GM18858 (cell line): ENCODE results near the gene PARD3.
"Not testable (repeated sequence)": the region's sequence is repeated elsewhere in the genome, so short reads cannot be mapped to it uniquely, and the experiment has no call there.

ENCODE experiments used
- ATAC-seq: cut with Tn5 transposase; IDR thresholded peaks from one replicate; pipeline ENCODE4 v1.9.1; 2021; ENCODE audit not compliant: unreplicated experiment

PARD3 gene

DNA sequence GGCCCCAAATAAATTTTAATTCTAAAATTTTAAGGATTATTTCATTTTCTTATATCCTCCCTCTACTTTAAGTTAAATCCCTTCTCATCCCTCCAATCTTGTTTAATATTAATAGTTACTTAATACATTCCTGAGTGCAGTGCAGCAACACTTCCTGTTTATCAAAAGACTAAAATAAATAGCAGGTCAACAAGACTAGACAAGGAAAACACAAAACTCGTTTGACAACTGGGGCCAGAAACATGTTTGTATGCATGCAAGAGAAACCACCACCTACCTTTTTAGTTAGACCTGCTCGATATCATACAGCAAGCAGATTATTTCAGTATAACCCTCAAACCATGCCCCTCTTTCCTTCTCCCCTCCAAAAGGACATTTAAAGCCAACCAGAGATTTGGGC lies 95.8 kb downstream of the PARD3 start:
- ATAC-seq: no peak

DNA sequence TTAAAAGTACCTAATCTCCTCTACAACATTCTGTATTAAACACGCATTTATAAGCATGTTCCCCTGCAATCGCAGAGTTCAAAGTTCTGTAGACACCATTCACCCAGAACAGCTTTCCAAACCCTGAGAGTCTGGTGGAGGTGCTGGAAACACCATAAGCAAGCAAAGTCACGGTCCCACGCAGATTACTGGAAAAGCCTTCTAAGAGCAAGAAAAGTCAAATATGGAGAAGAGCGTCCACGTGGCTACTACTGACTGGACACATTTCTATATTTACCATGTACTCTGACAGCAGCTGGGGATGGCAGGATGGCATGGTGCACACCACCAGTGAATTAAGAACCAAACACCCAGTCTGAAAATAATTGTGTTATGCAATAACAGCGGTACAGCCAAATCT lies 97.7 kb downstream of the PARD3 start:
- no peak for ATAC-seq

DNA sequence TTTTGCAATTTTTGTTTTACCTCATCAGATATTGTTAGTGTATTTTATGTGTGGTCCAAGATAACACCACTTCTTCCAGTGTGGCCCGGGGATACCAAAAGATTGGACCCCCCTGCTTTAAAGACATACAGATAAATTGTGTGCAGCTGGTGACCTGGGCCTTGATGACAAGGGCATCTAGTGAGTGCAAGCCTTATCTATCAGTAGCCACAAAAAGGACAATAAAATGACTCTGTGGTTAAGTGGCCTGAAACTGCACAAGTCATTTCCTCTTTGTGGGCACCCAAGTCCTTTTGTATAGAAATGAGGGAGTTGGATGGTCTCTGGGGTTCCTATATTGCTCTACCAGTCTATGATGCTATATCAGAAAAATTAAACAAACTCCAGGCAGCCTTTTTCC lies 98.1 kb downstream of the PARD3 start:
- no peak for ATAC-seq

DNA sequence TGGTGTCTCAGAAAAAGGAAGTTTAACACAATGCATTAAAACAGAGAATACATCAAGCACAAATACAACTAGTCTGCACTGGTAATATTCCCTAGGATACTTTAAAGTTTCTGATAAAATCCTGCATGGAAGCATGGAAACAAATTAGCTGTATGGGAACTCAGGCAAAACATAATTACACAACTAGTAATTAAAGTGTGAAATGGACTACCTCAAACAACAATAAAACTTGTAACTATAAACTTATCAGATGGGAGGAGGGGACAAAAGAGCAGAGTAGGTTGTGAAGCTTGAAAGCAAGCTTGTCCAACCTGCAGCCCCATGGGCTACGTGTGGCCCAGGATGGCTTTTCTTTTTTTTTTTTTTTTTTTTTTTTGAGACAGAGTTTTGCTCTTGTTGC lies 98.9 kb downstream of the PARD3 start:
- ATAC-seq: no peak

DNA sequence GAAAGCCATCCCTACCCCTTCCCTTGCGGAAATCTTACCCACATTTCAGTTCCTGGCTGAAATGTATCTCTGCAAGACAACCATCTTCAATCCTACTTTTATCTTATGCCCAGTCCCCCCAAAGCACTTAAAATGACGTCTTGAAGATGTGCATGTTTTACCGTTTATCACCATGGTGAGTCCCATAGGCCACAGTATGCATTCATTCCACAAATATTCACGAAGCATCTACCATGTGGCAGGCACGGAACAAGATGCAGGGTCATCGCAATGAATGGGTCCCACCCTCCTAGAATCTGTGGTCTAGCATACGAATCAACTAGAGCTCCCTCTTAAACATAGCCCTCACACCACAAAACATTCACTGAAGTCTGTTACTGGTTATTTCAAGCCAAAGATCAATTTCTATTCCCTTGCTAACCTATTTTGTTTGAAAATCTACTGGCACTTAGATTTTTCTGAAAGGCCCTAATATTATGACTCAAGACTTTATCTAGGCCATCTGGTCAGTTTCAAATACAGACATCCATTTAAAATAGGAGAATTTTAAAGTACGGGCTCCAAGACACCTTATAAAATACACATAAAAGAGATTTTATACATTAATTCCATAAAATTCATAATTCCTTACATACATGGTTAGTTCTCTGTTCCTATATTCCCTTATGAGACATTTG lies 99.4 kb downstream of the PARD3 start:
- ATAC-seq: no peak

DNA sequence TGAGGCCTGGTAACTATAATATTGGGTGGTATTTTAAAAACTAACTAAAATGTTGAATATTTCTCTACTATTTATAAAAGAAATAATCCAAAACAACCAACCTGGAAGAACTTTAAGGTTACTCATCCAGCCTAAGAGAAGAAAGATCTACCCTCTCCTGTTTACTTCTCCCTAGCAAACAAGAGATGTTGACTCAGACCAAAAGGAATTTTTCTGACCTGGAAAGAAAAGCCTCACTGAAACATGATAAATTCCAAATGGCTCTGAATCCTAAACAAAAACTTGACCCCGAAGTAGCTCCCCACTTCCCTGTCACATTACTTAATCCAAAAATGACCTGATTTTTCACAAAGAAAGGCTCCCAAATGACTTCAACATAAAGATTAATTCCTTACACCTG lies 101.2 kb downstream of the PARD3 start:
- ATAC-seq: no peak

DNA sequence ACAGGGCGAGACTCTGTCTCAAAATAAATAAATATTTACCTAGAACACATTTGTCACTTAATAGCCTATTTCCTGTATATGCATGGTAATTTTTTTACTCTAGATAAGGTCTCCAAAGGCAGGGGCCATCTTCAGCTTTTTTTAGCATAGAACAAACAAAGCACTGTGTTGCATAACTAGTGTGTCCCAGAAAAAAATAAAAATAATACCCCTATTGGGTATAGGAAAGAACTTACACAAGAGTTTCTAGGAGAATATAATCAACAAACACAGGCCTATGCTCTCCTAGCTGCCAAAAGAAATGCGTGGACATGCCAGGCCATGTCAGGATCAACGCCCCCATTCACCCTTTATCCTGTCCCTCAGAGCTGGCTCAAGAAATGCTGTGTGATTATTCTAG lies 103.6 kb downstream of the PARD3 start:
- ATAC-seq: no peak

DNA sequence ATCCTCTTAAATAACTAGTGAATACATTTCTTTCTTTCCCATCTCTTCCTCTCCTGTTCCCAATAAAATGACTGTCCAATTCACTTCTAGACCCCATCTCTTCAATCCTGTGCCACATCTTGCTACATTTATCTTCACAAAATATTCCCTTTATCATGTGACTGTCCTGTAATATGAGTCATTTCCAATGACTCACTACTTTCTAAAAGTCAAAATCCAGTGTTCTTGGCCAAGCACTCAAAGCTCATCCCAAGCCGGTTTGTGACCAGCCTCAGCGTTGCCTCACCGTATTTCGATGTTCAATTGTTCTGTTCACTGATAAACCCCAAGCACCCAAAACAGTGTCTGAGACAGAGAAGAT lies 104.7 kb downstream of the PARD3 start:
- no peak for ATAC-seq

DNA sequence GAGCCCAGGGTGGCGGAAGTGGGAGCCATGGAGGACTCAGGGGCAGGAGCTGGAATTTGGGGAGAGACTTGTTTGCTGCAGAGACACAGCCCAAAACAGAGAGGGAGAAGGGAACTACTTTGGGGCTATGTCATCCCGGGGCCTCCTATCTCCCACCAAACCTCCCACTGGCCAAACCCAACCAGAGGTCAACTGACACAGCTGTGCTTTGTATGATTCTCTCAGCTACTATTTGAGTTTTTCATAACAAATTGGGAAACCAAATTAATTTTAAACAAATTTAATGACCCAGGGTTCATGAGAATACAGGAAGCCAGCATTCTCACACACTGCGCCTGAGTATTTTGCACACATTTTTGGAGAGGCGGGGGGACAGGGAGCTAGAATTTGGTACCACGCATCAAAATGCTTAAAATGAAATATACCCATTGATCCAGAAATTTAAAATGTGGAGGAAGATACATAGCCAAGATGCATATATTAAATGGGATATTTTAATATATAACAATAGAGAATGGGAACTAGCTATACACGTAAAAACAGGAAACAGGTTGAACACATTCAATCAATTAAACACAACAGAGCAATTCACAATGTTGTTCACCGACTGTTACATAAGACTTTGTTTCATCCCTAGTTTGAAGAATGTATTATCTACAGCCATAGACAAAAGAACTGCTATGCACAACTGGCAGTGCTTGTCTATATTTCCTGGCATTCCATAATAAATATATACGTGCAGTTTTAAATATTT lies 105.3 kb downstream of the PARD3 start:
- no peak for ATAC-seq

DNA sequence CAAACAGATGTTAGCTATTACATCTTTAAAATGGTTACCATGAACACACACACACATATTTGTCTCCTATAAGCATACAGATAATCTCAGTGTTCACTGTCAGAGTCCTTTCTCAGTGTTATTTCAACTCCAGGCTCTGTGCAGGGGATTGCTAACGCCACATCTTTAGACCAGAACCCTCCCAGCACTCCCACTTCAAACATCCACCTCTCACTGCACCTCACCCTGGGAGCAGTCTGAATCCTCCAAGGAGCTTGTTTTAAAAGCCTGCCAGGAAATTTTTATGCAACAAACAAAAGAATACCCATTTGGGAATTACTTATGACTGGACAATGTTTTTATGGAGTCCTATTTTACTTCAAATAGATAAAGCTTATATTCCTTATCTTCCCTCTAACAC lies 107.4 kb downstream of the PARD3 start:
- ATAC-seq: no peak

DNA sequence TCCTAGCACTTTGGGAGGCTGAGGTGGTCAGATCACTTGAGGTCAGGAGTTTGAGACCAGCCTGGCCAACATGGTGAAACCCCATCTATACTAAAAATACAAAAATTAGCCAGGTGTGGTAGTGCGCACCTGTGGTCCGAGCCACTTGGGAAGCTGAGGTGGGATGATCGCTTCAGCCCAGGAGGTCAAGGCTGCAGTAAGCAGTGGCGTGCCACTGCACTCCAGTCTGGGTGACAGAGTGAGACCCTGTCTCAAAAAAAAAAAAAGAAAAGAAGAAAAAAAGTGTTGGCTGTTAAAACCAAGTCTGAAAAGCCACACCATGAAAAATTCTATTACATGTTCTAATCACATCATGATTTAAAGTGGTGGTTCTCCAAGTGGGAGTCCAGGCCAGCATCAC lies 108.1 kb downstream of the PARD3 start:
- ATAC-seq: not testable (repeated sequence)

DNA sequence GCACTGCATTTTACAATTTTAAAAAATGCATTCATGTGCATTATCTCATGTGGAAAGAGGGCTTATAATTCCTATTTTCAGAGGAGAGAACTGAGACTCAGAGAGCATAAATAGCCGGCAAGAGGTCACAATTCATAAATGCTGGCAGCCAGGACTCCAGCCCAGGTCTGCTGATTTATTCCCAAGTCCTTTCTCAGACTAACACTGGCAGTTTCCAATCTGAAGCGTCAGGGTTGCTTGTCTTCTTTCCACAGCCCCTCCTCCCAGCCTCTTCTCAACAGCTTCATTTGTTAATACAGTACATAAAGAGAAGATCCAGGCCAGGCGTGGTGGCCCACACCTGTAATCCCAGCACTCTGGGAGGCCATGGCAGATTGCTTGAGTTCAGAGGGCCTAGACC lies 108.9 kb downstream of the PARD3 start:
- no peak for ATAC-seq

DNA sequence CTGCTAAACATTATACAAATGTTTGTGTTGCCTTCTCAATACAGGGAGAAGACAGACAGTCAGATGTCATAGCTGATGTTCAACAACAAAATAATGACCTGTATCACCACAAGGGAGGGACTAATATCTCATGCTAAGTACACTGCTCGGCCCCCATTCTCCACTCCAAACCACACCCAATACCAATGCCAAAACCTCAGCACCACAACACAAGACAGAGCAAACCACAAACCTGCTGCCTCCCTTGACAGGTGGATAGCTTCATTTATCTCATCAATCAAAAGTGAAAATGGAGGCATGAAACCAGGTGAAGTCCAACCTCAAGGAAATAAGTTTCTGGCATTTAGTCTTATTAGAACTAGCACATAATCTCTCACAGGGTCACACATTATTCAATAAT lies 109.5 kb downstream of the PARD3 start:
- no peak for ATAC-seq

DNA sequence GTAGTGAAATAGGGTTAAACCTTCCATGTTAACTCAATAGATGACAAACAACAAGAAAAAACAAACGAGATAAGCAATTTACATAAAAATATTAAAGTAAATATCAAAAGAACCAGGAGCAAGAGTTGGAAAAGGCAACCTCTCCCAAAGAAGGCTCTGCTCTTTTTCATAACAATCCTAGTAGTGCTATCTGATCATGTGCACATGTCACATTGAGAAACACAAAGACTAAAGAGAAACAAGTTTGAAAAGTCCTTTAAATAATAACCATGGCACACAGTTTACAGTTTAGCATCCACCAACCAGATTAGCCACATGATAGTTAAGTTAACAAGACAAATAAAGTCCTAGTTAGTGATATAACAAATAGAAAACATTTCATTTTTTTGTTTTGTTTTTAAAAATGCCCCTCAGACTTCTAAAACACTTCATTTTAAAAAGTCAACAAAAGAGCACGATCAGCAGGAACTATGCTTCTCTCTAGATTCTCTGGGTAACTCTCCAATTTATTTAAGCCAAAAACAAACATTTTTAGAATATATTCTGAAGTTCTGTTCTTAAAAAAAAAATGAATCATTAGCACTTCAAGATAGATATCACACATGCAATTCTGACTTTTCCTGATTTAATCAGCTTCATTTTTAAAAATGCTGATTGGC lies 110.4 kb downstream of the PARD3 start:
- ATAC-seq: no peak

DNA sequence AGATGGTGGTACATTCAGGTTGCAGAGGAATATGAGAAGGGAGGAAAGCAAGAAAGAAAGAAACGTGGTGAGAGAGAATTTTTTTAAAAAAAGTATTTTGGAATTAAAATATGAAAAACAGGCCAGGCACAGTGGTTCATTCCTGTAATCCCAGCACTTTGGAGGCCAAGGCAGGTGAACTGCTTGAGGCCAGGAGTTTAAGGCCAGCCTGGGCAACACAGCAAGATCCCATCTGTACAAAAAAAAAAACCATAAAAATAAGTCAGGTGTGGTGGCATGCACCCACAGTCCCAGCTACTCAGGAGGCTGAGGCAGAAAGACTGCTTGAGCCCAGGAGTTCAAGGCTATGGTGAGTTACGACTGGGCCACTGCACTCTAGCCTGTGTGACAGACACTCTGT lies 112.1 kb downstream of the PARD3 start:
- ATAC-seq: no peak

DNA sequence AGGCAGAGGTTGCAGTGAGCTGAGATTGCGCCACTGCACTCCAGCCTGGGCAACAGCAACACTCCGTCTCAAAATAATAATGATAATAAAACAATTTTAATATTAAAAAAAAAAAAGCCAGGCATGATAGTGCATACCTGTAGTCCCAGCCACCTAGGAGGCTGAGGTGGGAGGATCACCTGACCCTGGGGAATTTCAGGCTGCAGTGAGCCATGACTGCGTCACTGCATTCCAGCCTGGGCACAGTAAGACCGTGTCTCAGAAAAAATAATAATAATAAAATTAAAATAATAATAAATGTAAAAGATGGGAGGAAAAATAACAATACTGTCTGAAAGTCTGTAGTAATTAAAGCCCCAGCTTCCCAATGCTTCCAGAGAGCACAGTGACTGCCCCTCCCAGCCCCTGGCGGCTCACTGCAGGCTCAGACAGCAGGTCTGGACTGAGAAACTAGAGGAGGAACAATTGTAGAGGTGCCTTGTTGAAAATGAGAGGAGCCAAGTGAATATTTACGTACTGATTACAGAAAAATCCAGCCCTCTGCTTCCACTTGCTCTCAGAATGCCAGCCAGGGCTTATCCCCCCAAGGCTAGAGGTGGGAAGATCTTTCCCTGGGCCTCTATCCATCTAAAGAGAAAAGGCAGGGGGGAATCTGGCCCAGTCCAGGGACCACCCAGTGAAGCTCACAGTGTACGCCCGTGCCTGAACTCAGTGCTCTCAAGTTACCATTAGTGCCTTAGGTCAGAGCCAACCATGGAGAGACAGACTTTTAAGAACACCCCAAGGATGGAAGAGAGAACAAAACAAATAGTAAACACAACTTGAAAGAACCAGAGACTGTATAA lies 112.8 kb downstream of the PARD3 start:
- ATAC-seq: no peak

DNA sequence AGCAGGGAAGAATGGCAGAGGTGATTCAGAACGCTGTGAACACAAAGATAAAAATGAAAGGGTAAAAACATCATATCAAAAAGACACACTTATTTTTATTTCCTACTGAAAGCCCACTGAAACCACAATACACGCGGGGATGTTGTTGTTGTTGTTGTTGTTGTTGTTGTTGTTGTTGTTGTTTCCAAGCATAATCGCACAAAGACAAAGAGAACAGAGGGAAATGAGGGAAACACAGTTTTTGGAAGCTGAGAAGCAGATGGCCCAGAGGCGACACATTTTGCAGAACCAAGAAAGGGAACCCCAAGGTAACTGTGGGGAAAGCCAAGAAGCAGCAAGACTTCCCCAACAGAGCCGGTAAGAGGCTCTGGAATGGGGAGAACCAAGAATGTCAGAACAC lies 113.9 kb downstream of the PARD3 start:
- ATAC-seq: no peak

DNA sequence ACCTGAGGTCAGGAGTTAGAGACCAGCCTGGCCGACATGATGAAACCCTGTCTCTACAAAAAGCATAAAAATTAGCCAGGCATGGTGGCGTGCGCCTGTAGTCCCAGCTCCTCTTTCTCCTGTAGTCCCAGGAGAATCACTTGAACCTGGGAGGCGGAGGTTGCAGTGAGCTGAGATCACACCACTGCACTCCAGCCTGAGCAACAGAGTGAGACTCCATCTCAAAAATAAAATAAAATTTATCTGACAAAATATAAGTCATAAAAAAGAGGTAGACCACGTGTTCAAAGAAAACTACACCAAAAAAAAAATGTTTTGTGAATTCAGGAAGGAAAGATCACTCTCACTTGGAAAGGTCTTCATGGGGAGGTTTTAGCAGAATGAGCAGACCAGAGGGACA lies 114.3 kb downstream of the PARD3 start:
- ATAC-seq: not testable (repeated sequence)

DNA sequence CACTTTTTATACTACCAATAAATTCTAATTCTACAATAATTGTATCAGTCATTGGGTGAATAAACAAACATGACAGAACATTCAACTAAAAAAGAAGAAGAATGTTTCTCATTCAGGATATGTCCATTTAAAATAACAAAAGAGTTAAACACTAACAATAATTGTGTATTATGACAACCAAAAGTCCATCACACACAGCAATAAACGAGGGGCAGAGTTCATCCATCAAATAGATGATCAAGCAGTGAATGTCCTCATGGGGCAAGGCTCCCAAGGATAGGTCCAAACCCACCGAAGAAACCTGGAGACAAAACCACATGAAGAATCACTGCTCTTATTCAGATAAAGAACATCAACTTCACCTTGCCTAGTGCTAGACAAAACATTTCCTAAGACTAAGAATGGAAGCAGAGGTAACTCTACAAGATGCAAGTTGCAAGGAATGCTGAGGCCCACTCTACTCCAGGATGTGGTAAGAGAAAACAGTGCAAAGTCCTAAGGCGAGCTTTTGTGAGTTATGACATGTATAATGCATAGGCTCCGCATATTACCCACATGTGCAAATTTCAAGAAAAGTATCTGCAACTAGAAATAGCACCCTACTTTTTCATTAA lies 115.1 kb downstream of the PARD3 start:
- ATAC-seq: no peak

DNA sequence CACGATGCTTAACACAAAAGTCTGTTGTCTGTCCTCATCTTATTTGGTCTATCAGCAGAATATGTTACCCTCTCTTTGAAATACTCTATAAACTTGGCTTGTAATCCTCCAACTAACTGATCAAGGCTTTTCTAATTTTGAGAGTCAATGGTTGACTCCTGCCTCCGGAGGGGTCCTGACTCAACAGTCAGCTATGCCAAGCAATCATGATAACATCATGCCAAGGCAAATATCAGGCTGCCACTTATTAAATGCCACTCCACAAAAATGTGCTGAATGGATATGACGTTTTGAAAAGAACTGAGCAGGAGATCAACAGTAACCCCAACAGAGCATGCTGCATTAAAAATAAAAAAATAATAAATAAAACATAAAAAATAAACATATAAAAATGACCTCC lies 116.1 kb downstream of the PARD3 start:
- ATAC-seq: no peak

DNA sequence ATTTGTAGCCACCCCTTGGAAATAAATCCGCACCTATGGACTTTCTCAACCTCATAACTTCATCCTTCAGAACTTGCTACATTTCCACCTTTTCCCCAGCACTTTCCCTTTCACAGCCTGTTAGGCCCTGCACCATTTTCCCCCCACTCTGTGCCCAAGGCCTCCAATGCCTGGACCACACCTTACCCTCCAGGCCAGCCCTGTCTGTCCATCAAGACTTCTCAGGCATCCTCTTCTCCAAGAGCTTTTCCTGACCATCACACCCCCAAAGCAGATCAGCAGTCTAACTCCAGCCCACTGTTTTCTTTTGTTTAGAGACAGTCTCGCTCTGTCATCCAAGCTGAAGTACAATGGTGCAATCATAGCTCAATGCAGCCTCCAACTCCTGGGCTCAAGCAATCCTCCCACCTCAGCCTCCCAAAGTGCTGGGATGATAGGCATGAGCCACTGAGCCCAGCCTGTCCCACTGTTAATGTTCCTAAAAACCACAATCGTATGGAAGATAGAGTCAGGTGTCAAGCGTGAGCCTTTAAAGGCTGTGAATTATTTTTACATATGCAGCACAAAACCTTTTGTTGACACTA lies 116.8 kb downstream of the PARD3 start:
- no peak for ATAC-seq
